ENCODE data around the gene LURAP1L.

Gene LURAP1L

DNA sequence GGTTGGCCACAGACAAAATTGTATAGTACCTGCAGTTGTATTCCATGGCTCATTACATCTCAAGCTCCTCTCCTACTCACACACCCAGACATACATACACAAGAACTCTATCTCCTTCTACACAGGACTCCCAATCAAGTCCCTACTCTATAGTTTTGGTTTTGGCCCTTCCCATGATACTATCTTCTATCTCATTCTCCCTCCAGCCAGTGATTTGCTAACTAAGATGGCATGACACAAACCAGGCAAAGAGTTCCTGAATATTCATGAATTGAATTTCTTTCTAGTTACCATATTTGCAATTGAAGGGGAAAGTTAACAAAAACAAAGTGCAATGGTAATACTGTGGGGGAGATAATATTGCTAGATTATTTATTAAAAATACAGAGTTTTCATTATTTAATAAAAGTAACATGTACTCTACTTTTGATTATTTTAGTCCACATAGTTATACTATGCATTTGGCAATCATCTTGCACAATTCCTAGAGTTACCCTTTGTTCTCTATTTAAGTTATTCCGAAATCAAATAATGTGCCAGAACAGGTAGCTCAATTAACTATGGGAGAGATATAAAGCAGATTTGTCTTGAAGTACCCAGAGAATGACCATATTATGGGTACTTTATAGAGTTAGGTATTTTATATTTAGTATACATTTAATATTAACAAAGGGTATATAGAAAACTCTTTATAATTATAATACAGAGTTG is 9.6 kb upstream of the LURAP1L start:
- Mint-ChIP-seq H3K4me1 (ENCODE audit: low read depth) (no peaks in the 10 kb centered on the region), H3K36me3 (ENCODE audit: low read depth) (no peaks in the 10 kb centered on the region), H3K27me3 (no peaks in the 10 kb centered on the region), H3K27ac (no peak overlapping the region), H3K4me3 (no peak overlapping the region), H3K9me3 (peaks cover 11% of the 10 kb centered on the region)
- no peak for DNase-seq

DNA sequence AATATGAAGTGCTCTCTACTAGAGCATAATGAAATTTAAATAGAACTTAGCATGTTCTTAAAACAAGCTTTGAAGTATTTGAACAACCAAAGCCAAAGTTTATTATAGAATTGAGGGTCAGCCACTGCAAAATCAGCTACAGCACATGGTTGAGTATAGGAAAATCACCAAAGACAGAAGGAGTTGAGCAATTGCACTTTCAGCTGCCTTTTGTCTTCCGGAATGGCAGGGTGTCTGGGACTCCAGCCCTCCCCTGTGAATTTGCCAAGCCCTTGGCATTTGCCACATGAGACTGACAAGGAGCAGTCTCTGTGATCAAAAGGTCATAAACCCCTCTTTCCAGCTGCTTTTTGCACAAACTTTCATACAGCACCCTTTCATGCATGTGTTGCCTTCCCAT is 8.5 kb upstream of the LURAP1L start:
- no peaks in the 10 kb centered on the region for H3K36me3 Mint-ChIP-seq (ENCODE audit: low read depth)
- DNase-seq: no peak
- H3K4me1 Mint-ChIP-seq (ENCODE audit: low read depth): no peaks in the 10 kb centered on the region
- H3K27ac Mint-ChIP-seq: no peak overlapping the region
- peaks cover 13% of the 10 kb centered on the region for H3K9me3 Mint-ChIP-seq
- no peak overlapping the region for H3K4me3 Mint-ChIP-seq
- no peaks in the 10 kb centered on the region for H3K27me3 Mint-ChIP-seq

DNA sequence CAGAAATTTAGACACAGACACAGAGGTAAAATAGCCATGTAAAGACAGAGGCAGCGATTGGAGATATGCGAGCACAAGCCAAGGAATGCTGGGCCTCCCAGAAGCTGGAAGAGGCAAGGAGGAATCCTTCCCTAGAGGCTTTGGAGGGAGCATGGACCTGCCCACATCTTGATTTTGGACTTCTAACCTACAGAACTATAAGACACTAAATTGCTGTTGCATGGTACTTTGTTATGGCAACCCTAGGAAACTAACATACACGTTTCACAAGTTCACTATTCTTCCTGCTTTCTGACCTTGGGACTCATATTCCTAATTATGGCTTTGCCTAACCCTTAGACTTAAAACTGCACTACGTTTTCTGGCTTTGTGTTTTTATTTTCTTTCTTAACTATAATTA is 4.6 kb upstream of the LURAP1L start:
- DNase-seq: no peak
- Mint-ChIP-seq H3K4me1 (ENCODE audit: low read depth) (peaks cover 3% of the 10 kb centered on the region), H3K9me3 (peaks cover 4% of the 10 kb centered on the region), H3K27ac (no peak overlapping the region), H3K4me3 (no peak overlapping the region), H3K27me3 (peaks cover 9% of the 10 kb centered on the region), H3K36me3 (ENCODE audit: low read depth) (no peaks in the 10 kb centered on the region)

DNA sequence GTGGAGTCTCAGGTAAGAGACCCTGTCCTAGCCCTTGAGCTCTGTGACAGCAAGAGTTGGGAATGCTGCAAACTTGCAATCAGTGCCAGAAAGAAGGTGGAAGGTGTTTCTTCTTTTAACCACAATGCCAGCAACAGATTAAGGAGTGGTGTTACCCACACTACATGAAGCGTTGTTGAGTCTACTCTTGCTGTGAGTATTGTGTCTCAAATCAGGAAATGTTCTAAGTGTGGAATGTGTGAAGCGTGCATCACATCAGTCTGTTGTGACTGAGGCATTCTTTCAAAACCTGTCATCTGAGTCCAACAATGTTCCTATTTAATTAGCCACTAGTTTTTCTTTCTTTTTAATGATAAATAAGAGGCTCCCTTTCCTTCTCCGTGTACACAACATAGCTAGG is 2.9 kb upstream of the LURAP1L start:
- Mint-ChIP-seq H3K27ac (no peak overlapping the region), H3K36me3 (ENCODE audit: low read depth) (no peaks in the 10 kb centered on the region), H3K4me1 (ENCODE audit: low read depth) (peaks cover 4% of the 10 kb centered on the region), H3K4me3 (no peak overlapping the region), H3K27me3 (peaks cover 24% of the 10 kb centered on the region), H3K9me3 (peaks cover 2% of the 10 kb centered on the region)
- DNase-seq: no peak

DNA sequence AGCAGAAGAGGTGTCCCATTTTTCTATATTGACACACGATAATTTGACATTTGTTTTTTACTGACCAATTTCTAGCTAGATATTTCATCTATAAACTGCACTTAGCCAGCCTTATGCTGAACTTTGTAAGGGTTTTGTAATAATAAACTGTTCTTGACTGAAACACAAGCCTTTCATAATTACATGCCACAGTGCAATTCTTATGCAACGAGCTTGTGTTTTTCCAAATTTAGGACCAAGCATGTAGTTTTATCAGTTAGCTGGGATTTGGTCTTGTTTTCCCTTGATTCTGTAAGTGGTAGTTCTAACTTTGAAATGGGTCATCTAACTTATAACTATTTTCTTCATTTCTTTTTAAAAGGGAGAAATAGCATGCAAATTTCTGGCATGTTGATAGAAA is 1.3 kb upstream of the LURAP1L start:
- H3K4me3 Mint-ChIP-seq: no peak overlapping the region
- H3K36me3 Mint-ChIP-seq (ENCODE audit: low read depth): no peaks in the 10 kb centered on the region
- no peak for DNase-seq
- H3K9me3 Mint-ChIP-seq: peaks cover 2% of the 10 kb centered on the region
- H3K27me3 Mint-ChIP-seq: peaks cover 27% of the 10 kb centered on the region
- peaks cover 4% of the 10 kb centered on the region for H3K4me1 Mint-ChIP-seq (ENCODE audit: low read depth)
- H3K27ac Mint-ChIP-seq: no peak overlapping the region

DNA sequence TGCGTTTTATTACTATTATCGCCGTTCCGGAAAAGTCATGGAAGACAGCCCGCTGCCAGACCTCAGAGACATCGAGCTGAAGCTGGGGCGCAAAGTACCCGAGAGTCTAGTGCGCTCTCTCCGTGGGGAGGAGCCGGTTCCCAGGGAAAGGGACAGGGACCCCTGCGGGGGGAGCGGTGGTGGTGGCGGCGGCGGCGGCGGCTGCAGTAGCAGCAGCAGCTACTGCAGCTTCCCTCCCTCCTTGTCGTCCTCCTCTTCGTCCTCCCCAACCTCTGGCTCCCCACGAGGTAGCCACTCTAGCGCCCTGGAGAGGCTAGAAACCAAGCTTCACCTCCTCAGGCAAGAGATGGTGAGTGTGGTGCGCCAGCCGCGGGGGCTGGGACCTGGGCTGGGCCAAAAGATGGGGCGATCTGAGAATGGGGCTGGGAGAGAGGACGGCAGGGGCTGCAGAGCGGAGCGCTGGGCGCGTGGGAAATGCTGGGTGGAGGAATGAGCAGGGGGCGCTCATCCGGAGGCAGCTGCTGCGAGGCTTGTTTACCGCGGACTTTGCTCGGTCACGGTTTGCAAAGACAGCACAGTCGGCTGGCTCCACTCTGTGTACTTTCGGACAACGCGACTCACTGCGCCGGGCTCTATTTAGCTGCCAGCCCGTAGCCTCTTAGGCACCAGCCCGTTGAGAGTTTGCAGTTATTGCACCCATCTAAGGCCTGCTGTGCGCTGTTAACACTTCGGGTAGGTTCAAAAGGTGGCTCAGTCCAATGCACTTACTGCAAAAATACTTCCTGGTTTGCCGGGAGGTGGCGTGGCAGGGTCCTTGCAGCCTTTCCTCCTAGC is 1.1 kb downstream of the LURAP1L start:
- no peak for DNase-seq
- H3K27ac Mint-ChIP-seq: no peak overlapping the region
- peaks cover 27% of the 10 kb centered on the region for H3K27me3 Mint-ChIP-seq

DNA sequence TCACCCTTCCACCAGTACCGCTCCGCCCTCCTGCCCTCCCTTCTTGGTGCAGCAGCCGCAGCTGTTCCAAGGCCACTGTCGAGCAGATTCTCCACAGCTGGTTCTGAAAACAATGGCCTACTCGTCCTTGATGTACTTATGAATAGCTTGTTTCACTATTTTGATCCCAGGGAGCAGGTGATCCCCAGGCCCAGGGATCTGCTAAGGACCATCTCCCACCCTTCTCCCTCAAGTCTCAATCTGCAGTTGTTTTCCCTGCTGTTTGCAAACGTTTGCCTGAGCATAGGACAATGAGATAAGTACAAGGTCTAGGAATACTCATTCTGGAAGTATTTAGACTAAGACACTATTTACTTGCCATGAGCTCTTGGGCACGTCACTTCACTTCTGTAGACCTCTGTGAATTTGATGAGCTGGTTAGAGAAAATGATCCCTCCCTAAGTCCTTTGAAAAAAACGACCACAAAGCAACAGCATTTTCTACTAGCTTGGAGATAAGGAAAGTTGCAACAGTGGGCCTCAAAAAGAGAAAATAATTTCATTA is 1.8 kb downstream of the LURAP1L start:
- H3K9me3 Mint-ChIP-seq: peaks cover 3% of the 10 kb centered on the region
- no peaks in the 10 kb centered on the region for H3K36me3 Mint-ChIP-seq (ENCODE audit: low read depth)
- no peak overlapping the region for H3K27ac Mint-ChIP-seq
- H3K4me3 Mint-ChIP-seq: no peak overlapping the region
- H3K4me1 Mint-ChIP-seq (ENCODE audit: low read depth): peaks cover 4% of the 10 kb centered on the region
- H3K27me3 Mint-ChIP-seq: peaks cover 27% of the 10 kb centered on the region
- DNase-seq: no peak

More for the DNA sequence above, 1.1 kb downstream of the LURAP1L start:
- Mint-ChIP-seq H3K4me1 (ENCODE audit: low read depth) (peaks cover 4% of the 10 kb centered on the region), H3K36me3 (ENCODE audit: low read depth) (no peaks in the 10 kb centered on the region), H3K4me3 (no peak overlapping the region), H3K9me3 (peaks cover 2% of the 10 kb centered on the region)

DNA sequence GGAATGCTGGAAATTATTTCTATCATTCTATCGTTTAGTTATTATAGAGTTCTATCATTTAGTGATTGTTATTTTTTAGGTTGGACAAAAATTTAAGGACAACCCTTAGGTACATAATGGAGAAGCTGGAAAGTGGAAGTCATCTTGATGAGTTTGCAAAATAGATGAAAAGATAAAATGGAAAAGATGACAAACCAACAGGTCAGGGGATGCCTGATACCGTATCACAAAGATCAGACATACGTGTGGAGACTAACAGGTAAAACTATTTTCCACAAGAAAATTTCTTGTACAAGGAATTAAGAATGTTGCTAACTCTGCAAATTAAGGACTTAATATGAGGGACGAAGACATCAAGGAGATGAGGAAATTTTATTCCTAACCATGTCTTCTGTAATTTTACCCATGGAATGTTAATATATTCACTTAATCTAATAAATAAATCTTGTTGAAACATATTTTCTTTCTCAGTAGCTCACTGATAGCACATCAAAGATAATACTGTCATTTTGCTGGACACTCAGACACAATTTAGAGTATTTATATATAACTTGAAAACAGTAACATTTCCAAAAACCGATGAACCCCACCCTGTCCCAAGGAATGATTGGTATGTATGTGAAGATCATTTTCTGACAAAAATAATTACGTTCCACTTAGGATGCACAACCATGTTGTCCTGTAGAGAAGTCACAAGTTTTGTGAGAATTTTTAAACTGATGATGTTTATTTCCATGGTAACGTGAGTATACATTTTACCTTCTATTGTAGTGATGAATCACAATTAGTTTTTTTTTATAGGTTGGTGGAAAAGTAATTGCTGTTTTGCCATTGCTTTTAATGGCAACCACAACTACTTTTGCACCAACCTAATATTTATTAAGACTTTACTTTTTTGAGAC is 2.6 kb downstream of the LURAP1L start:
- Mint-ChIP-seq H3K9me3 (peaks cover 3% of the 10 kb centered on the region), H3K27ac (no peak overlapping the region), H3K4me3 (no peak overlapping the region), H3K27me3 (peaks cover 27% of the 10 kb centered on the region), H3K36me3 (ENCODE audit: low read depth) (no peaks in the 10 kb centered on the region), H3K4me1 (ENCODE audit: low read depth) (peaks cover 4% of the 10 kb centered on the region)
- no peak for DNase-seq

DNA sequence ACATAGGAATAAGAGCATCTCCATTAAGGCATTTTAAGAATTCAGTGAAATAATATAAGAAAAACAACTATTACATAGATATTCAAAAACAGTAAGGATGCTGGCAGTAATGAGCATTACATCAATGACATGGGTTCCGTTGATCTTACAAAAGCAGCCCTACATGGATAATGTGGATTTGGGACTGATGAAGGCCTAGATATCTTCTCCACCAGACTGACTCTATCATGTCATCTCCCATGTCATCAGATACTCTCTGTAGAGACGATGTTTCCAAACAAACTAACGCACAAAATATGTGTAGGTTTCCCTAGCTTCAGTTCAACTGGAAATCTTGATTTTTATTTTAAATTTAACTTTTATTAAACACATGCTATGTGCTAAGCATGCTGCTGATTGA is 3.6 kb downstream of the LURAP1L start:
- H3K4me3 Mint-ChIP-seq: no peak overlapping the region
- H3K4me1 Mint-ChIP-seq (ENCODE audit: low read depth): peaks cover 4% of the 10 kb centered on the region
- DNase-seq: no peak
- H3K36me3 Mint-ChIP-seq (ENCODE audit: low read depth): no peaks in the 10 kb centered on the region
- H3K9me3 Mint-ChIP-seq: peaks cover 3% of the 10 kb centered on the region
- H3K27ac Mint-ChIP-seq: no peak overlapping the region
- H3K27me3 Mint-ChIP-seq: peaks cover 27% of the 10 kb centered on the region

DNA sequence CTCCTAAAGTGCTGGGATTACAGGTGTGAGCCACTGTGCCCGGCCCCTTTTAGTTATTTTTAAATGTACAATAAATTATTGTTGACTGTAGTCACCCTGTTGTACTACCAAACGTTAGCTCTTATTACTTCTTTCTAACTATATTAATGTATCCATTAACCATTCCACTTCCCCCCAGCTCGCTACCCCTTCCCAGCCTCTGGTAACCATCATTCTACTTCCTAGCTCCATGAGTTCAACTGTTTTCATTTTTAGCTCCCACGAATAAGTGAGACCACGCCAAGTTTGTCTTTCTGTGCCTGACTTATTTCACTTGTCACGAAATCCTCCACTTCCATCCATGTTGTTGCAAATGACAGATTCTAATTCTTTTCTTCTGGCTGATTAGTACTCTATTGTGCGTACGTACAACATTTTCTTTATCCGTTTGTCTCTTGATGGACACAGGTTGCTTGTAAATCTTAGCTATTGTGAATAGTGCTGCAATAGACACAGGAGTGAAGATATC is 6.5 kb downstream of the LURAP1L start:
- no peaks in the 10 kb centered on the region for H3K4me1 Mint-ChIP-seq (ENCODE audit: low read depth)
- peaks cover 9% of the 10 kb centered on the region for H3K27me3 Mint-ChIP-seq
- H3K4me3 Mint-ChIP-seq: no peak overlapping the region
- peaks cover 3% of the 10 kb centered on the region for H3K9me3 Mint-ChIP-seq
- no peak overlapping the region for H3K27ac Mint-ChIP-seq
- DNase-seq: no peak
- no peaks in the 10 kb centered on the region for H3K36me3 Mint-ChIP-seq (ENCODE audit: low read depth)

DNA sequence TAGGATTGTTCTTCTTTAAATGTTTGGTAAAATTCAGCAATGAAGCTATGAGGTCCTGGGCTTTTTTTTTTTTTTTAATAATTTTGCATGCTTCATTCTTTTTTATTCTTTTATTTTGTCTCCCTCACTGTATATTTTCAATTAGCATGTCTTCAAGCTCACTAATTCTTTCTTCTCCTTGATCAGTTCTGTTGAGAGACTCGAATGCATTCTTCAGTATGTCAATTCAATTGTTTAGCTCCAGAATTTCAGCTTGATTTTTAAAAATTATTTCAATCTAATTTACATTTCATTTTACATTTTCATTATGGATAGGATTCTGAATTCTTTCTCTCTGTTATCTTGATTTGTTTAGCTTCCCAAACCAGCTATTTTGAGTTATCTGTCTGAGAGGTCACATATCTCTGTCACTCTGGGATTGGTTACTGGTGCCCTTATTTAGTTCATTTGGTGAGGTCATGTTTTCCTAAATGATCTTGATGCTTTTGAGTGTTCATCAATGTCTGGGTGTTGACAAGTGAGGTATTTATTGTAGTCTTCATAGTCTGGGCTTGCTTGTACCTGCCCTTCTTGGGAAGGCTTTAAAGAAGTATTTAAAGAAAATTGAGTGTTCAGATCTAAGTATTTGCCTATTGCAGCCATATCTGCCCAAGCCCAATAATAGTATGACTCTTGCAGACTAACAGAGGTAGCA is 9.1 kb downstream of the LURAP1L start:
- Mint-ChIP-seq H3K27me3 (no peaks in the 10 kb centered on the region), H3K4me3 (no peak overlapping the region), H3K36me3 (ENCODE audit: low read depth) (no peaks in the 10 kb centered on the region), H3K27ac (no peak overlapping the region), H3K9me3 (peaks cover 3% of the 10 kb centered on the region), H3K4me1 (ENCODE audit: low read depth) (no peaks in the 10 kb centered on the region)
- no peak for DNase-seq

DNA sequence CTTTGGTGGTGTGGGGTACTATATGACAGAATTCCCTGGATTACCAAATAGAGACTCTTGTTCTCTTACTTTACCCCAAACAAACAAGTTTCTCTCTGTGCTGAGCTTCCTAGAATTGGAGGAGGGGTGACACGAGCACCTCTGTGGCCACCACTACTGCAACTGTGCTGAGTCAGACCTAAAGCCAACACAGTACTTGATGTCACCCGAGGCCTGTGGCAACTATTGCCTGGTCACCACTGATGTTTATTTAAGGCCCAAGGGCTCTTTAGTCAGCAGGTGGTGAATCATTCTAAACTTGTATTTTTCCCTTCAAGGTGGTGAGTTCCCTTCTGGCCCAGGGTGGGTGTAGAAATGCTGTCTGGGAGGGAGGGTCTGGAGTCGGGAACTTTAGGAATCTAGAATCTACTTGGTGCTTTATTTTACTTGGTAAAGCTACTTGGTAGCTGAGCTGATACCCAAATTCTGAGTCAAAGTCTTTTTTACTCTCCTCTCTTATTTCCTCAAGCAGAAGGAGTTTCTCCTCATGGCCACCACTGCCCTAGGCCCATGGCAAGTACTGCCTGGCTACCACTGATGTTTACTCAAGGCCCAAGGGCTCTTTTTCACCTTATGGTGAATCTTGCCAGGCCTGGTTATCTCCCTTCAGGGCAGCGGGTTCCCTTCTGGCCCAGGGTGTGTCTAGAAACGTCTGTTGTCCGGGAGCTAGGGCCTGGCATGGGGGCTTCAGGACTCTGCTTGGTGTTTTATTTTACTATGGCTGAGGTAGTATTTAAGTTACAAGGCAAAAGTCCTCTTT is 9.8 kb downstream of the LURAP1L start:
- H3K27ac Mint-ChIP-seq: no peak overlapping the region
- no peak overlapping the region for H3K4me3 Mint-ChIP-seq
- no peaks in the 10 kb centered on the region for H3K36me3 Mint-ChIP-seq (ENCODE audit: low read depth)
- no peaks in the 10 kb centered on the region for H3K27me3 Mint-ChIP-seq
- DNase-seq: no peak
- peaks cover 3% of the 10 kb centered on the region for H3K9me3 Mint-ChIP-seq
- H3K4me1 Mint-ChIP-seq (ENCODE audit: low read depth): no peaks in the 10 kb centered on the region

DNA sequence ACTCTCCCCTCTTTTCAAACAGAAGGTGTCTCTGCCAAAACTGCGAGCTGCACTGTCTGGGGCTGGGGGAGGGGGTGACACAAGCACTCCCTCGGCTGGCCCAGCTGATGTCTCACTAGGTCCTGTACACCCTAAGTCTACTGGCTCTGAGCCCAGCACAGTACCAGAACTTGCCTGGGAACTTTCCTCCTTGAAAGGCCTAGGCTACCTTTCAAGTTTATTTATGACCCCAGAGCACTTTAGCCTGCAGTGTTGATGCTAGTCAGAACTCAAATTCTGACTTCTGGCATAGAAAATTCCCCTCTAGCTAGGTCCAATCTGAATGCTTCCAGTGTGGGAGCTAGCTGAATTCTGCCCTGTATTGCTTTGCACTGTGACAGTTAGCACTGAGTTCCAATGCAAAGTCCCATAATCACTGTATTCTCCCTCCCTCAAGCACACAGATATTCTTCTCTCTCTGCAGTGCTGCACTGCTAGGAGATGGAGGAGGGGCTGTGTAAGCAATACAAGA is 10.5 kb downstream of the LURAP1L start:
- Mint-ChIP-seq H3K9me3 (peaks cover 3% of the 10 kb centered on the region), H3K36me3 (ENCODE audit: low read depth) (no peaks in the 10 kb centered on the region), H3K4me1 (ENCODE audit: low read depth) (no peaks in the 10 kb centered on the region), H3K4me3 (no peak overlapping the region), H3K27ac (no peak overlapping the region), H3K27me3 (no peaks in the 10 kb centered on the region)
- no peak for DNase-seq
